Renal cortical epithelial cell (primary cell): ENCODE results near the gene MYH6. TPM values are rescaled to one million over a fixed set of nuclear protein-coding genes. Genes with fewer than 3 reads are reported as not detected.
"Not testable (repeated sequence)": the region's sequence is repeated elsewhere in the genome, so short reads cannot be mapped to it uniquely, and the experiment has no call there.

Experiments
- DNase-seq: peaks from one replicate; pipeline ENCODE4 v3.0.0-alpha.2; 2011; ENCODE audit warnings: low read depth
- total RNA-seq: library from RNA; depleted of rRNA; stranded (reverse); fragments of >200 nt; gene quantifications from 2 replicates; pipeline ENCODE4 v1.2.3, GENCODE V29; 2014

The MYH6 gene
- total RNA-seq, 1 donor from 2014 or later = not detected

GRCh38 chr14:23436327-23437132 is 28.5 kb upstream of the MYH6 start:
- DNase-seq = peak; percentile 41

DNA sequence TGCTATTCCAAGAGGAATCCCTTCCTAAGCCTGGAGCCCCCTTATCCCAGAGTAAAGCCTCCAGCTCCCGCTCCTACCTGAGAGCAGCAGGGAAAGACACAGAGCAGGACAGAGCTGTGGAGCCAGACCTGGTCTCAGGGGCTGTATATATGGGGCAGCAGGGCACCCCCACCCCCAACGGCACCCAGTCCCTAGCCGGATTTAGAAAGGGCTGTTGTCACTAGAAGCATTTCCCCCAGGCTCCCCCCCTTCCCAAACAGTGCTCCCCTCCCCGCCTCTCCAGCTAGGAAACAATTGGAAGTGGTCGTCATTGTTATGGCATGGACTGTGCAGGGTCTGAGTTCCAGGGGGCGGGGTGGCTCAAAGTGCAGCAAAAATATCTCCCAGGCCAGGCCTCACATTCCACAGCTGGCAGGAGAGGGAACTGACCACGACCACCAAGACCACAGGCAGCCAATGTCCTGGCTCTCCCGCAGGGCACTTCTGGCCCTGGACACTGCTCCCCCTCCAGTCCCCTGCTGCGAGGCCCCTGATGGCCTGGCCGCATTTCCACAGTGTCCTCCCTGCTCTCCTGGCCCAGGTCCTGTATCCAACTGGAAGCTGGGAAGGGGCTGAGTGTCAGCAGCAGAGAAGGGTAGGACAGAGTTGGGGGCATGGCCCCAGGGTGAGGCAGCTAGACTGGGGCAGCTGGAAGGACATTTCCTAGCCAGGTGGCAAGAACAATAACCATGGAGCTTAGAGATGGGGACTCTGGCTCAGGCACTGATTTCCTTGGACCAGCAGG is 27.7 kb upstream of the MYH6 start, which contains the start of gene MYH7:
Gene MYH7, minus strand, starts transcription at position 118 of the 784 bp plus-strand sequence. CDS start 1,928 bp downstream, outside the sequence.
- no peak for DNase-seq

DNA sequence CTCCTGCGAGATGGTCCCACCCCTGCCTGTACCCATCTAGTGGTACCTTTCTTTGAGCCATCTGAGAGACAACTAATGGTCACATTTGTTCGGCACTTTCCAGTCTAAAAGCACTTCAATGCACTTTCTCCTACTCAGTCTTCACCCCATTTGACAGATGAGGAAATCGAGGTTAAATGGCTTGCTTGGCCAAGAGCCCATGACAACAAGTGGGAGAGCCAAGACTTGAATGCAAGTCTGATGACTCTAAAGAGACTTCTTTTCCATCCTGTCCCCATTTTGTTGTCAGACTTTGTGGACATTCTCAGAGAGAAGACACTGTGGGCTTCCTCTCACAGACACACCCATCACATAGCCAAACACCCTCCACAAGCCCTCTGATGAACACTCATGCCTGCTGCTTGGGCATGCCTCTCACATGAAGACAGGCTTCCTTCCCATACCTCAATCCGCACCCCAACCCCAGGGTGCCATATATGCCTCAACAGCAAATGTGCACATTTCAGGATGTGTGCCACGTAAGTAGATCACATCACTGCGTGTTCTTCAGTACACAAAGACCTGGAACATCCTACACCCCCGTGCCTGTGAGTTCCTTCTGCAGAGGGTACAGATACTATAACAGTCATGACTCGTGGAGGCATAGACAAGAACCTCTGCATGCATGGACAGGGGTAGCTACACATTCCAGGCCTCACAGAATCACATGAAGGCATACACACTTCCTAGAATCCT is 26.6 kb upstream of the MYH6 start:
- no peak for DNase-seq

DNA sequence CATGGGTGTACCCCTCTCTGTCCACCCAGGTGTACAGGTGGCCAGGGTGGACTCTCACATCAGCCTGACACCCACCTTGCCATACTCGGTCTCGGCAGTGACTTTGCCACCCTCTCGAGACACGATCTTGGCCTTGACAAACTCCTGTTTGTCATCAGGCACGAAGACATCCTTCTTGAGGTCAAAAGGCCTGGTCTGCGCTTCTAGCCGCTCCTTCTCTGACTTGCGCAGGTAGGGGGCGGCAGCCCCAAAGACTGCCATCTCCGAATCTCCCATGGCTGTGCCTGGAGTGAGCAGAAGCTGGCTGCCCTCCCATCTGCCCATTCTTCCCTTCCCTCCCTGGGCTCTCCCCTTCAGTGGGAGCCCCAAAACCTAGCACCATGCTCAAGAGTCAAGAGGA is 25.4 kb upstream of the MYH6 start:
- no peak for DNase-seq

GRCh38 chr14:23432946-23433345 is 24.9 kb upstream of the MYH6 start:
- DNase-seq = no peak

DNA sequence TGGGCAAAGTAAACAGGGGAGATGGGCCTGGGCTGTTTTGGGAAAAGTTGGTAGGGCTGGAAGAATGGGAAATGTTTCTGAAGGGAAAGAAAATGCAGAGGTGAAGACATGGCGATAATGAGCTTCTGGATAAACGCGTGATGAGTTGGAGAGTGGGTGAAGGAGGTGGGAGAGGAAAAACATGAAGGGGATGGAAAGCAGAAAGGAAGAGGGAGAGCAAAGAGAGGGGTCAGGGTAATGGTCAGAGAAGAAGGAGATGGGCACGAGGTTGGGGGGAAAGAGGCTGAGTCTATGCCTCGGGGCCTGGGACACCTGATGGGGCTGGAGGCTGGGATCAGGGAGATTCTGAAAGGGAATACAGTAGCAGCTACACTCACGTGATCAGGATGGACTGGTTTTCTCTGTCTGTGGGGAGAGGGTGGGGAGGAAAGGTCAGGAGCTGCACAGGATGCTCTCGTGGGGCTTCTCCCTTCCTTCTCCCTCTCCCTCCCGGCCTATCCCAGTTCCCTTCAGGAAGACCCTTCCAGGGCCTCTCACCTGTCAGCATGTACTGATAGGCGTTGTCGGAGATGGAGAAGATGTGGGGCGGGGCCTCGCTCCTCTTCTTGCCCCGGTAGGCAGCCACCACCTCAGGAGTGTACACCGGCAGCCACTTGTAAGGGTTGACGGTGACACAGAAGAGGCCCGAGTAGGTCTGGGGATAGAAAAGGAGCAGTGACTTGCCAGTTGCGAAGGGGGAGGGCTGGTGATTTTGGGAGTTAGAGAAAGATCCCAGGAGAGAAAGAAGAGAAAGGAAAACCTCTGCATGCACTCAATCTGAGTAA is 24.2 kb upstream of the MYH6 start:
- DNase-seq = no peak

DNA sequence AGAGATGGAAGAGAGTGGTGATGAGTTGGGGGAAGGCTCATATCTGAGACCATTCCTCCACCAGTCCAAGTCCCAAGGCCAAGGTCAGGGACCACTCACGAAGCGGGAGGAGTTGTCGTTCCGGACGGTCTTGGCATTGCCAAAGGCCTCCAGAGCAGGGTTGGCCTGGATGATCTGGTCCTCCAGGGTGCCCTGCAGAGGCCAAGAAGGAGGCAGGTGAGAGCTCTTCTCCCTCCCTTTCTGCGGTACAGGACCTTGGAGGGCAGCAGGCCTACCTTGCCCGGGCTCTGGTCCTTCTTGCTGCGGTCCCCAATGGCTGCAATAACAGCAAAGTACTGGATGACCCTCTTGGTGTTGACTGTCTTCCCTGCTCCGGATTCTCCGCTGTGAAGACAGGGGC is 23.4 kb upstream of the MYH6 start:
- no peak for DNase-seq

DNA sequence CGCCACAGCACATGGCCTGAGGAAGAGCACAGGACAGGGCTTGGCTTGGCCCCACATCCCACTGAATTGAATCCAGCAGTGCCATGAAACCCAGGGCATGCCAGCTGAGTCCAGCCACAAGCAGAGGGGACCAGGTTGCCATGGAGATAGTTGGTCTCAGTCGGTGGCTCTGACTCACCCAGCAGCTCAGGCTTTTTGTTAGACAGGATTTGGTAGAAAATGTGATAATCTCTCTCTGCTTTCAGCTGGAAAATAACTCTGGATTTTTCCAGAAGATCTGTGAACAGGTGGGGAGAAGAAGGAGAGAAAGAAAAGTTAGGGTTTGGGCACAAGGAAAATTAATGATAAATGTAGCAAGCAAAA is 22.6 kb upstream of the MYH6 start:
- DNase-seq = peak; percentile 53

GRCh38 chr14:23430016-23430722 is 22.1 kb upstream of the MYH6 start:
- no peak for DNase-seq

- no peak for DNase-seq
Measured at GRCh38 chr14:23428686-23429495, 20.8 kb upstream of the MYH6 start.

DNA sequence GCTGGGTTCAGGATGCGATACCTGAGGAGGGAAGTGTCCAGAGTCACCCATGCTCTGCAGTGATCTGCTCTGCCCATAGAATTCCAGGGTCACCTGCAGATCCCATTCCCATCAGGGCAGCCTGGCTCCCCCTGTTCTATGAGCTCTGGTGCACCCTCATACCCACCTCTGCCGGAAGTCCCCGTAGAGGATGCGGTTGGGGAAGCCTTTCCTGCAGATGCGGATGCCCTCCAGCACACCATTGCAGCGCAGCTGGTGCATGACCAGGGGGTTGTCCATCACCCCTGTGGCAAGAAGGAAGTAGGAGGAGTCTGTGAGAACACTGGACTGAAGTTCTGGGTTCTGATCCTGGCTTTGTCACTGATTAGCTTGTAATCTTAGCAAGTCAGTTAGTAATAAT is 17.7 kb upstream of the MYH6 start:
- DNase-seq = not testable (repeated sequence)

DNA sequence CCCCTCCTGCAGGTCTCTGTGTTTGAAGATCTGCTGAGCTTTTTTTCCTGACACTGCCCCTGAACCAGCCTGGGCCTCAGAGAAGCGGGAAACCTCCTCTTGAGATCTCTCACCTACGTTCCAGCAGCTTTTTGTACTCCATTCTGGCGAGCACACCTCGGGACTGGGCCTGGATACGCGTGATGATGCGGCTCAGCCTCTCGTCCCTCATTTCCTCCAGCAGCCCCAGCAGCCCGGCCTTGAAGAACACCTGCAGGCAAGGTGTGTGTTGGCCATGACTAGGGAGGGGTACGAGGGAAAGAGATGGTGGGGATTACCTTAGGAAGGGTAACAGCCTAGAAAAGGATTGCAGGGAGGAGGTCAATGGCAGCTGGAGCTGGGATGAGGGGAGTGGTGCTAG is 17.1 kb upstream of the MYH6 start:
- no peak for DNase-seq

GRCh38 chr14:23423657-23424056 is 15.6 kb upstream of the MYH6 start:
- DNase-seq = no peak

DNA sequence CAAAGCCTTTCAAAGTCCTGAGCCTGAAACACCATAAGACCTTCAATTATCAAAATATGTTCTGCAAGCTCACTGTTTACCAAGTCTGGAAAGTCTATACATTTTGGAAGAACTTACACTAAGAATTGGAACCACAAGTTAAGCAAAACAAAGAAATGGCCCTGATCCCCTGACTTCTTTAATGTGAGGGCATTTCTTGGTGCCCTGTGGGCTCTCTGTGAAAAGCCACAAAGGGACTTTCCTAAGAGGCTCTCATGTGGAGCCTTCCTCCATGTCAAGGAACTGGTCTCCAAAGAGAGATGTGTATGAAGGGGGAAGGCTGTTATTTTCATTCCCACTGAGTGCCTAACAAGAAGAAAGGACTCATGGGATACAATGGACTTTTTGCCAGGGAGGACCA is 13.5 kb upstream of the MYH6 start:
- DNase-seq = no peak

DNA sequence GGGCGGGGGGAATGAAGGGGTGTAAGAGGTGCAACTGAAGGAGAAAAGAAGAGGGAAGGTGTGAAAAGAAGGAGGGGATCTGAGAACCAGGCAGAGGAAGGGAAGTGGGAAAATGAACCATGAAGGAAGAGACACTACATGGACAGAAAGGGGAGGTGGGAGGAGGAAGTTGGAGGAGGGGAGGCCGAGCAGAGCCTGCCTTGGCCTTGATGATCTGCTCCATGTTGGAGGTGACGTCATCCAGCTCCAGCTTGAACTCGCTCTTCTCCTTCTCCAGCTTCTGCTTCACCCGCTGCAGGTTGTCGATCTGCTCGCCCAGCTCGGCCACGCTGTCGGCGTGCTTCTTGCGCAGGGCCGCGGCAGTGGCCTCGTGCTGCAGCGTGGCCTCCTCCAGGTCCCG is 11.6 kb upstream of the MYH6 start:
- not testable (repeated sequence) for DNase-seq

GRCh38 chr14:23418021-23418420 is 9.9 kb upstream of the MYH6 start:
- no peak for DNase-seq

GRCh38 chr14:23417269-23417668 is 9.2 kb upstream of the MYH6 start:
- not testable (repeated sequence) for DNase-seq

DNA sequence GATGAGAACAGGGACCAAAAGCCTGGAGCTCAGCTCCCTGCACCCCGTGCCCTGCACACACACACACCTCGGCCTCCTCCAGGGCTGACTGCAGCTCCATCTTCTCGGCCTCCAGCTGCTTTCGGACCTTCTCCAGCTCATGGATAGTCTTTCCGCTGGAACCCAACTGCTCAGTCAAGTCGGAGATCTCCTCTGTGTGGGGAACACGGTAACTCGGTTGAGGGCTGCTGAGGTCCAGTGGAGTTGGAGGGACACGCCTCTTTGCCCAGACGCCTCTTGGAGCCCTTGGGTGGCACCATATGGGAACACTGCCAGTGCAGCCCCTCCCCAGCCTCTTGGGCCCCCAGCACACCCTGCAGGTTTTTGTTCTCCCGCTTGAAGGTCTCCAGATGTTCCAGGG is 8.7 kb upstream of the MYH6 start:
- DNase-seq = no peak

DNA sequence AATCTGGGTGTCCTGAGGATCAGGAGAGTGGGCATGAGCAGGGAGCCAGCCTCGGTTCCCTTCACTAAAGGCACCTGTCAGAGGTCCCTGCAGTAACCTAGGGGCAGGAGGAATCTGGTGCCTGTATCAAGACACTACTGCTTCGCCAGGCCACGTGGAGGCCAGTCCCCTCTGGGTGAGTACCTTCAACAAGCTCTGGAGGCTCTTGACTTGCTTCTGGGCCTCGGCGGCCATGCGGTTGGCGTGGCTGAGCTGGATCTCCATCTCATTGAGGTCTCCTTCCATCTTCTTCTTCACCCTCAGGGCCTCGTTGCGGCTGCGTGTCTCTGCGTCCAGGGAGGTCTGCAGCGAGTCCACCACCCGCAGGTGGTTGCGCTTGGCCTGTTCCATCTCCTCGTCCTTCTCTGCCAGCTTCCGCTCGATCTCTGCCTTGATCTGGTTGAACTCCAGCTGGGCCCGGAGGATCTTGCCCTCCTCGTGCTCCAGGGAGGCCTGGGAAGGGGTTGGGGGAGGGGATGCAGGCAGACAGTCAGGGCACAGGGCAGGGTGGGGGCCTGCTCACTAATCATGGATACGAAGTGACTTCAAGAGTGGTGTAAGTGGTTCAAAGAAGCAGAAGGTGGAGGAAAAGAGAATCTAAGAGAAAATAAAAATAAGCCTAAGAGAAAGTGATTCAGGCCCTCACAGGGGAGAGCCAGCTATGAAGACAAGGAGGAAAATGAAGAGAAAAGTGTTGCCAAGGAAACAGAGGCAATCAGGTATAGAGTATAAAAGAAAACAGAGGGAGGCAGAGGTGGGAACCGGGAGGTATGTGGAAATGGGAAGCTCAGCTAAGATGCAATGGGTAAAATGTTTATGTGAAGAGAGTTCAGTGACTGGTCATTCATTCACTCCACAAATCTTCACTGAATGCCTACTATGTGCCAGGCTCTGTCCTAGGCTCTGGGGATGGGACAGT is 8.0 kb upstream of the MYH6 start:
- no peak for DNase-seq
